Measurements from ENCODE around the gene CTNNA2. TPM values are rescaled to one million over a fixed set of nuclear protein-coding genes. Genes with fewer than 3 reads are reported as not detected.

Gene CTNNA2
- total RNA-seq, 1 experiment from 2014 or later: 7.2 TPM

- no peak for DNase-seq (ENCODE audit: low read depth, low spot score)
- in situ Hi-C loops (cut with HindIII; ENCODE audit: low pct_unique_long_range_greater_than_20kb, low sequenced_read_pairs): no loop called here
Observed at GRCh38 chr2:80338794-80339193, 825.9 kb downstream of the CTNNA2 start.

GRCh38 chr2:80340022-80340421 is 827.2 kb downstream of the CTNNA2 start:
- in situ Hi-C loops (cut with HindIII; ENCODE audit: low pct_unique_long_range_greater_than_20kb, low sequenced_read_pairs): no loop called here

GRCh38 chr2:80348078-80348477 is 835.2 kb downstream of the CTNNA2 start:
- no peak for DNase-seq (ENCODE audit: low read depth, low spot score)
- in situ Hi-C loops (cut with HindIII; ENCODE audit: low pct_unique_long_range_greater_than_20kb, low sequenced_read_pairs): no loop called here

More at GRCh38 chr2:80340022-80340421, 827.2 kb downstream of the CTNNA2 start:
- no peak for DNase-seq (ENCODE audit: low read depth, low spot score)

- in situ Hi-C loops (cut with HindIII; ENCODE audit: low pct_unique_long_range_greater_than_20kb, low sequenced_read_pairs): no loop called here
- no peak for DNase-seq (ENCODE audit: low read depth, low spot score)
Observed at GRCh38 chr2:80348953-80349352, 836.1 kb downstream of the CTNNA2 start.

- no peak for DNase-seq (ENCODE audit: low read depth, low spot score)
- in situ Hi-C loops (cut with HindIII; ENCODE audit: low pct_unique_long_range_greater_than_20kb, low sequenced_read_pairs): no loop called here
Observed at GRCh38 chr2:80351231-80351630, 838.4 kb downstream of the CTNNA2 start.

GRCh38 chr2:80354858-80355257 is 842.0 kb downstream of the CTNNA2 start:
- in situ Hi-C loops (cut with HindIII; ENCODE audit: low pct_unique_long_range_greater_than_20kb, low sequenced_read_pairs): no loop called here
- DNase-seq (ENCODE audit: low read depth, low spot score): no peak

- in situ Hi-C loops (cut with HindIII; ENCODE audit: low pct_unique_long_range_greater_than_20kb, low sequenced_read_pairs): no loop called here
- no peak for DNase-seq (ENCODE audit: low read depth, low spot score)
Observed at GRCh38 chr2:80361904-80362303, 849.1 kb downstream of the CTNNA2 start.

GRCh38 chr2:80363330-80363729 is 850.5 kb downstream of the CTNNA2 start:
- in situ Hi-C loops (cut with HindIII; ENCODE audit: low pct_unique_long_range_greater_than_20kb, low sequenced_read_pairs): no loop called here
- DNase-seq (ENCODE audit: low read depth, low spot score): no peak

- DNase-seq (ENCODE audit: low read depth, low spot score): no peak
- in situ Hi-C loops (cut with HindIII; ENCODE audit: low pct_unique_long_range_greater_than_20kb, low sequenced_read_pairs): no loop called here
Observed at GRCh38 chr2:80363791-80364349, 851.0 kb downstream of the CTNNA2 start.

GRCh38 chr2:80364524-80365212 is 851.8 kb downstream of the CTNNA2 start:
- no peak for DNase-seq (ENCODE audit: low read depth, low spot score)
- in situ Hi-C loops (cut with HindIII; ENCODE audit: low pct_unique_long_range_greater_than_20kb, low sequenced_read_pairs): no loop called here

- DNase-seq (ENCODE audit: low read depth, low spot score): no peak
- in situ Hi-C loops (cut with HindIII; ENCODE audit: low pct_unique_long_range_greater_than_20kb, low sequenced_read_pairs): no loop called here
Observed at GRCh38 chr2:80365762-80366161, 852.9 kb downstream of the CTNNA2 start.

GRCh38 chr2:80370375-80371009 is 857.6 kb downstream of the CTNNA2 start:
- in situ Hi-C loops (cut with HindIII; ENCODE audit: low pct_unique_long_range_greater_than_20kb, low sequenced_read_pairs): no loop called here
- DNase-seq (ENCODE audit: low read depth, low spot score): no peak

GRCh38 chr2:80374105-80374504 is 861.3 kb downstream of the CTNNA2 start:
- DNase-seq (ENCODE audit: low read depth, low spot score): no peak
- in situ Hi-C loops (cut with HindIII; ENCODE audit: low pct_unique_long_range_greater_than_20kb, low sequenced_read_pairs): no loop called here

- in situ Hi-C loops (cut with HindIII; ENCODE audit: low pct_unique_long_range_greater_than_20kb, low sequenced_read_pairs): no loop called here
- no peak for DNase-seq (ENCODE audit: low read depth, low spot score)
Observed at GRCh38 chr2:80377071-80377470, 864.2 kb downstream of the CTNNA2 start.

- no peak for DNase-seq (ENCODE audit: low read depth, low spot score)
- in situ Hi-C loops (cut with HindIII; ENCODE audit: low pct_unique_long_range_greater_than_20kb, low sequenced_read_pairs): no loop called here
Observed at GRCh38 chr2:80380736-80381135, 867.9 kb downstream of the CTNNA2 start.

GRCh38 chr2:80381666-80382065 is 868.8 kb downstream of the CTNNA2 start:
- DNase-seq (ENCODE audit: low read depth, low spot score): no peak

GRCh38 chr2:80392441-80392840 is 879.6 kb downstream of the CTNNA2 start:
- in situ Hi-C loops (cut with HindIII; ENCODE audit: low pct_unique_long_range_greater_than_20kb, low sequenced_read_pairs): no loop called here
- no peak for DNase-seq (ENCODE audit: low read depth, low spot score)

More at GRCh38 chr2:80381666-80382065, 868.8 kb downstream of the CTNNA2 start:
- in situ Hi-C loops (cut with HindIII; ENCODE audit: low pct_unique_long_range_greater_than_20kb, low sequenced_read_pairs): no loop called here

- no peak for DNase-seq (ENCODE audit: low read depth, low spot score)
- in situ Hi-C loops (cut with HindIII; ENCODE audit: low pct_unique_long_range_greater_than_20kb, low sequenced_read_pairs): no loop called here
Observed at GRCh38 chr2:80393991-80394390, 881.1 kb downstream of the CTNNA2 start.

- in situ Hi-C loops (cut with HindIII; ENCODE audit: low pct_unique_long_range_greater_than_20kb, low sequenced_read_pairs): no loop called here
Observed at GRCh38 chr2:80395251-80395650, 882.4 kb downstream of the CTNNA2 start.

More at GRCh38 chr2:80395251-80395650, 882.4 kb downstream of the CTNNA2 start:
- DNase-seq (ENCODE audit: low read depth, low spot score): no peak
